HepG2 (cell line): ENCODE data around the gene KPNA3. TPM values are rescaled to one million over a fixed set of nuclear protein-coding genes. Genes with fewer than 3 reads are reported as not detected.

Experiments
- DNMT1 ChIP-seq: sonication (generic); formaldehyde crosslinking; IDR thresholded peaks from 2 replicates; pipeline ENCODE4 v1.5.1; 2020; ENCODE audit warnings: mild to moderate bottlenecking, missing genetic modification reagents
- FOXJ3 ChIP-seq: sonication (generic); formaldehyde crosslinking; IDR thresholded peaks from 2 replicates; pipeline ENCODE4 v1.4.0; 2020; ENCODE audit warnings: missing genetic modification reagents, mild to moderate bottlenecking, borderline replicate concordance
- HNF4A ChIP-seq: sonication (generic); formaldehyde crosslinking; IDR thresholded peaks from 2 replicates; pipeline ENCODE4 v1.4.0; 2020; ENCODE audit warnings: missing genetic modification reagents
- HNRNPH1 ChIP-seq: fragments of 200-400 bp; formaldehyde crosslinking; optimal IDR thresholded peaks from 2 replicates; pipeline ENCODE3; 2017; ENCODE audit warnings: mild to moderate bottlenecking, low read depth, low read length
- PHF8 ChIP-seq: sonication (generic); formaldehyde crosslinking; IDR thresholded peaks from 2 replicates; pipeline ENCODE4 v1.5.0; 2020; ENCODE audit warnings: missing genetic modification reagents
- RFX5 ChIP-seq: IDR thresholded peaks from 2 replicates; pipeline ENCODE4 v1.6.1; 2011; ENCODE audit warnings: low read depth, low read length, improper control_type of control experiment
- SALL1 ChIP-seq: sonication (generic); formaldehyde crosslinking; IDR thresholded peaks from 2 replicates; pipeline ENCODE4 v1.8.0; 2022; ENCODE audit warnings: mild to moderate bottlenecking, missing genetic modification reagents
- TEAD2 ChIP-seq: sonication (generic); formaldehyde crosslinking; IDR thresholded peaks from 2 replicates; pipeline ENCODE4 v1.9.0; 2021; ENCODE audit warnings: missing genetic modification reagents
- TOE1 ChIP-seq: sonication (generic); formaldehyde crosslinking; IDR thresholded peaks from 2 replicates; pipeline ENCODE4 v1.4.0; 2020; ENCODE audit warnings: mild to moderate bottlenecking, missing genetic modification reagents
- ZFX ChIP-seq: sonication (generic); formaldehyde crosslinking; IDR thresholded peaks from 2 replicates; pipeline ENCODE4 v1.4.0; 2020; ENCODE audit warnings: mild to moderate bottlenecking, low read depth, missing genetic modification reagents, moderate library complexity
- ZNF33A ChIP-seq: sonication (generic); formaldehyde crosslinking; IDR thresholded peaks from 2 replicates; pipeline ENCODE4 v1.5.1; 2020; ENCODE audit warnings: missing genetic modification reagents, mild to moderate bottlenecking, moderate library complexity, borderline replicate concordance
- ZNF350 ChIP-seq: sonication (generic); formaldehyde crosslinking; IDR thresholded peaks from 2 replicates; pipeline ENCODE4 v1.4.0; 2020; ENCODE audit warnings: mild to moderate bottlenecking, low read depth, missing genetic modification reagents, borderline replicate concordance
- ZNF780A ChIP-seq: sonication (generic); formaldehyde crosslinking; IDR thresholded peaks from 2 replicates; pipeline ENCODE4 v1.8.0; 2022; ENCODE audit warnings: mild to moderate bottlenecking, missing genetic modification reagents, moderate library complexity
- polyA plus RNA-seq, 8 experiments: library from polyadenylated mRNA; depleted of rRNA in 3 of 8; stranded (reverse) in 7 of 8; unstranded in 1 of 8; fragments of >200 nt; fragmentation: Illumina TruSeq in 4 of 8; extraction: Trizol in 4 of 8; gene quantifications; 2 replicates each; pipeline versions ENCODE4 v1.2.1 to v1.2.3, GENCODE V29; 2011 to 2016; ENCODE audit warnings: low read depth in 4 of 8, missing spikeins in 1 of 8, mixed read lengths in 1 of 8; ENCODE audit not compliant: insufficient read depth in 1 of 8
- total RNA-seq, 5 experiments: library from RNA; depleted of rRNA; stranded (reverse); fragments of >200 nt; fragmentation: Illumina TruSeq; extraction: Trizol; gene quantifications; 2 replicates each; pipeline ENCODE4 v1.2.3, GENCODE V29; 2016; ENCODE audit warnings: low read depth in 1 of 5
- TF ChIP-seq, protein P1 (sequence below): sonication (generic); formaldehyde crosslinking; IDR thresholded peaks from 2 replicates; pipeline ENCODE4 v1.4.0; 2020; ENCODE audit warnings: mild to moderate bottlenecking, missing genetic modification reagents
- TF ChIP-seq, protein P2 (sequence below): sonication (generic); formaldehyde crosslinking; IDR thresholded peaks from 2 replicates; pipeline ENCODE4 v1.5.0; 2020; ENCODE audit warnings: missing genetic modification reagents, mild to moderate bottlenecking, borderline replicate concordance
- TF ChIP-seq, protein P3 (sequence below): sonication (generic); formaldehyde crosslinking; IDR thresholded peaks from 2 replicates; pipeline ENCODE4 v1.4.0; 2020; ENCODE audit warnings: missing genetic modification reagents, borderline replicate concordance
- TF ChIP-seq, protein P4 (sequence below): sonication (generic); formaldehyde crosslinking; IDR thresholded peaks from 2 replicates; pipeline ENCODE4 v1.8.1; 2023; ENCODE audit warnings: mild to moderate bottlenecking, missing genetic modification reagents
- TF ChIP-seq, protein P5 (sequence below): IDR thresholded peaks from 2 replicates; pipeline ENCODE4 v1.6.1; 2016; ENCODE audit warnings: mild to moderate bottlenecking, missing biosample characterization, missing genetic modification reagents
- TF ChIP-seq, protein P6 (sequence below): sonication (generic); formaldehyde crosslinking; IDR thresholded peaks from 2 replicates; pipeline ENCODE4 v1.5.0; 2020; ENCODE audit warnings: missing genetic modification reagents

The KPNA3 gene
- total and polyA plus RNA-seq, 2 of the 13 experiments (the other 11 are each of a cell fraction or from before 2014, with no cell fraction given), result 13.0 to 28.9 TPM

DNA sequence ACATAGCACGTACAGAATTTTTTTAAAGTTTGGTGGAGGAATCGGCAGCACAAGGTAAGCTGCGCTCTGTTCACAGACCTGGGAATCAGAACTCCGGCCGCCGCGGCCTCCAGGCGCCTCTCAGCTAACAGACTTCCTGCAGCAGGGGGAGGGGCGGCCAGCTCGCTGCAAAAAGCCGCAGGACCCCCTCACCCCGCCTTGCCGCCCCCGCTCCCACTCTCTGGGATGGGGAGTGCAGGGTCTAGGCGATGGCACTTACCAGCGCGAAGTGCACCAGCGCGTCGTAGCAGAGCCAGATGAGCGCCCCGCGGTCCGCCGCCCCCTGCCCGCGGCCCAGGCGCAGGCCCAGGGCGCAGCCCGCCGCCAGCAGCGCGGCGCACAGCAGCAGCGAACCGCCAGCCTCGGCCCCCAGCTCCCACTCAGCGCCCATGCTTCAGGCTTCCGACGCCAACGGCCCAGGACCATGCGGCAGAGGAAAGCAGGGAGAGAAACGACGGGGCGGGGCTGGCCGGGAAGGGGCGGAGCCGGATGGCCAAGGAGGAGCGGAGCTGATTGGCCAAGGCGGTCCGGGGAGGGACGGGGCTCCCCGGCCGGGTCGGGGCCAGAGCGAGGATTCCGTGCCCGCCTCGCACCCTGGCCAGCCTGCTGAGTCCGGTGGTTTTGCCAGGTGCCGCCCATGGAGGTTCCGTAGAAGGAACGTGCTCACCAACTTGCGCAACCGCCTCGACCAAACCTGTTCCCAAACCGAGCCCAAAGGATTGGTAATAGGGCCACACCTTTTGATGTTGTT lies 101.3 kb downstream of the KPNA3 start, which contains the start of gene EBPL (continued):
- TF ChIP-seq, protein P1, sequence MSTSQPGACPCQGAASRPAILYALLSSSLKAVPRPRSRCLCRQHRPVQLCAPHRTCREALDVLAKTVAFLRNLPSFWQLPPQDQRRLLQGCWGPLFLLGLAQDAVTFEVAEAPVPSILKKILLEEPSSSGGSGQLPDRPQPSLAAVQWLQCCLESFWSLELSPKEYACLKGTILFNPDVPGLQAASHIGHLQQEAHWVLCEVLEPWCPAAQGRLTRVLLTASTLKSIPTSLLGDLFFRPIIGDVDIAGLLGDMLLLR (CRISPR knock-in tag), result peak; percentile 95
- TF ChIP-seq PHF8 (CRISPR knock-in tag) (peak; percentile 82), ZFX (CRISPR knock-in tag) (peak; percentile 85), RFX5 (no peak), TEAD2 (CRISPR knock-in tag) (0 out of 2 replicates have a peak, but pooled peaks have one; percentile 68), DNMT1 (CRISPR knock-in tag) (no peak), FOXJ3 (CRISPR knock-in tag) (0 out of 2 replicates have a peak, but pooled peaks have one; percentile 34), ZNF350 (CRISPR knock-in tag) (no peak; the same call in 1 of the 2 replicates), HNRNPH1 (no peak), SALL1 (CRISPR knock-in tag) (peak; percentile 93), ZNF780A (CRISPR knock-in tag) (no peak), TOE1 (peak; percentile 31; the same call in 1 of the 2 replicates), HNF4A (CRISPR knock-in tag) (peak; percentile 13; the same call in 1 of the 2 replicates), ZNF33A (CRISPR knock-in tag) (no peak)
- TF ChIP-seq, protein P2, sequence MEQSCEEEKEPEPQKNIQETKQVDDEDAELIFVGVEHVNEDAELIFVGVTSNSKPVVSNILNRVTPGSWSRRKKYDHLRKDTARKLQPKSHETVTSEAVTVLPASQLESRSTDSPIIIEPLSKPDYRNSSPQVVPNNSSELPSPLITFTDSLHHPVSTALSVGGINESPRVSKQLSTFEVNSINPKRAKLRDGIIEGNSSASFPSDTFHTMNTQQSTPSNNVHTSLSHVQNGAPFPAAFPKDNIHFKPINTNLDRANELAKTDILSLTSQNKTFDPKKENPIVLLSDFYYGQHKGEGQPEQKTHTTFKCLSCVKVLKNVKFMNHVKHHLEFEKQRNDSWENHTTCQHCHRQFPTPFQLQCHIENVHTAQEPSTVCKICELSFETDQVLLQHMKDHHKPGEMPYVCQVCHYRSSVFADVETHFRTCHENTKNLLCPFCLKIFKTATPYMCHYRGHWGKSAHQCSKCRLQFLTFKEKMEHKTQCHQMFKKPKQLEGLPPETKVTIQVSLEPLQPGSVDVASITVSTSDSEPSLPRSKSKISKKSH, result 0 out of 2 replicates have a peak, but pooled peaks have one; percentile 23
- TF ChIP-seq, protein P3, sequence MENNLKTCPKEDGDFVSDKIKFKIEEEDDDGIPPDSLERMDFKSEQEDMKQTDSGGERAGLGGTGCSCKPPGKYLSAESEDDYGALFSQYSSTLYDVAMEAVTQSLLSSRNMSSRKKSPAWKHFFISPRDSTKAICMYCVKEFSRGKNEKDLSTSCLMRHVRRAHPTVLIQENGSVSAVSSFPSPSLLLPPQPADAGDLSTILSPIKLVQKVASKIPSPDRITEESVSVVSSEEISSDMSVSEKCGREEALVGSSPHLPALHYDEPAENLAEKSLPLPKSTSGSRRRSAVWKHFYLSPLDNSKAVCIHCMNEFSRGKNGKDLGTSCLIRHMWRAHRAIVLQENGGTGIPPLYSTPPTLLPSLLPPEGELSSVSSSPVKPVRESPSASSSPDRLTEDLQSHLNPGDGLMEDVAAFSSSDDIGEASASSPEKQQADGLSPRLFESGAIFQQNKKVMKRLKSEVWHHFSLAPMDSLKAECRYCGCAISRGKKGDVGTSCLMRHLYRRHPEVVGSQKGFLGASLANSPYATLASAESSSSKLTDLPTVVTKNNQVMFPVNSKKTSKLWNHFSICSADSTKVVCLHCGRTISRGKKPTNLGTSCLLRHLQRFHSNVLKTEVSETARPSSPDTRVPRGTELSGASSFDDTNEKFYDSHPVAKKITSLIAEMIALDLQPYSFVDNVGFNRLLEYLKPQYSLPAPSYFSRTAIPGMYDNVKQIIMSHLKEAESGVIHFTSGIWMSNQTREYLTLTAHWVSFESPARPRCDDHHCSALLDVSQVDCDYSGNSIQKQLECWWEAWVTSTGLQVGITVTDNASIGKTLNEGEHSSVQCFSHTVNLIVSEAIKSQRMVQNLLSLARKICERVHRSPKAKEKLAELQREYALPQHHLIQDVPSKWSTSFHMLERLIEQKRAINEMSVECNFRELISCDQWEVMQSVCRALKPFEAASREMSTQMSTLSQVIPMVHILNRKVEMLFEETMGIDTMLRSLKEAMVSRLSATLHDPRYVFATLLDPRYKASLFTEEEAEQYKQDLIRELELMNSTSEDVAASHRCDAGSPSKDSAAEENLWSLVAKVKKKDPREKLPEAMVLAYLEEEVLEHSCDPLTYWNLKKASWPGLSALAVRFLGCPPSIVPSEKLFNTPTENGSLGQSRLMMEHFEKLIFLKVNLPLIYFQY (CRISPR knock-in tag), result peak; percentile 98
- TF ChIP-seq, protein P4, sequence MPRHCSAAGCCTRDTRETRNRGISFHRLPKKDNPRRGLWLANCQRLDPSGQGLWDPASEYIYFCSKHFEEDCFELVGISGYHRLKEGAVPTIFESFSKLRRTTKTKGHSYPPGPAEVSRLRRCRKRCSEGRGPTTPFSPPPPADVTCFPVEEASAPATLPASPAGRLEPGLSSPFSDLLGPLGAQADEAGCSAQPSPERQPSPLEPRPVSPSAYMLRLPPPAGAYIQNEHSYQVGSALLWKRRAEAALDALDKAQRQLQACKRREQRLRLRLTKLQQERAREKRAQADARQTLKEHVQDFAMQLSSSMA (CRISPR knock-in tag), result peak; percentile 21; the same call in 1 of the 2 replicates
- TF ChIP-seq, protein P5, sequence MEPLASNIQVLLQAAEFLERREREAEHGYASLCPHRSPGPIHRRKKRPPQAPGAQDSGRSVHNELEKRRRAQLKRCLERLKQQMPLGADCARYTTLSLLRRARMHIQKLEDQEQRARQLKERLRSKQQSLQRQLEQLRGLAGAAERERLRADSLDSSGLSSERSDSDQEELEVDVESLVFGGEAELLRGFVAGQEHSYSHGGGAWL (CRISPR knock-in tag), result peak; percentile 84; the same call in 1 of the 2 replicates
- TF ChIP-seq, protein P6, sequence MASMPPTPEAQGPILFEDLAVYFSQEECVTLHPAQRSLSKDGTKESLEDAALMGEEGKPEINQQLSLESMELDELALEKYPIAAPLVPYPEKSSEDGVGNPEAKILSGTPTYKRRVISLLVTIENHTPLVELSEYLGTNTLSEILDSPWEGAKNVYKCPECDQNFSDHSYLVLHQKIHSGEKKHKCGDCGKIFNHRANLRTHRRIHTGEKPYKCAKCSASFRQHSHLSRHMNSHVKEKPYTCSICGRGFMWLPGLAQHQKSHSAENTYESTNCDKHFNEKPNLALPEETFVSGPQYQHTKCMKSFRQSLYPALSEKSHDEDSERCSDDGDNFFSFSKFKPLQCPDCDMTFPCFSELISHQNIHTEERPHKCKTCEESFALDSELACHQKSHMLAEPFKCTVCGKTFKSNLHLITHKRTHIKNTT (CRISPR knock-in tag), result no peak
